Prostate gland (tissue), 2 donors: ENCODE data around the gene MDH2. TPM values are rescaled to one million over a fixed set of nuclear protein-coding genes. Genes with fewer than 3 reads are reported as not detected.

Experiments used
- DNase-seq: peaks from one replicate; pipeline ENCODE4 v3.0.0-alpha.2; 2019; ENCODE audit warnings: low spot score
- H3K27ac ChIP-seq, 2 donors: fragments of 200-600 bp; sonication (generic); 2 replicates each; pipeline ENCODE4 v1.5.1; 2017 to 2019
- H3K27me3 ChIP-seq: fragments of 200-600 bp; sonication (generic); replicated peaks from 2 replicates; pipeline ENCODE4 v1.5.1; 2019; ENCODE audit not compliant: insufficient read depth
- H3K36me3 ChIP-seq, 2 donors: fragments of 200-600 bp; sonication (generic); 1 replicate in 1 of 2; 2 replicates in 1 of 2; pipeline versions ENCODE4 v1.5.1 to v1.8.1; 2017 to 2019
- H3K4me1 ChIP-seq: fragments of 200-600 bp; sonication (generic); replicated peaks from 2 replicates; pipeline ENCODE4 v1.5.1; 2019
- H3K4me3 ChIP-seq, 2 donors: fragments of 200-600 bp; sonication (generic); 2 replicates each; pipeline ENCODE4 v1.5.1; 2017 to 2019
- H3K9me3 ChIP-seq: fragments of 200-600 bp; sonication (generic); 2 replicates; pipeline ENCODE4 v1.5.1; 2017
- CTCF ChIP-seq, 4 experiments: fragments of 200-600 bp in 2 of 4; fragments of 450-650 bp in 2 of 4; sonication (generic) in 2 of 4; IDR thresholded peaks; 1 replicate in 3 of 4; 2 replicates in 1 of 4; pipeline ENCODE4 v1.5.1; 2016 to 2019; ENCODE audit warnings: antibody characterized with exemption in 4 of 4, mild to moderate bottlenecking in 2 of 4, moderate library complexity in 2 of 4
- POLR2A ChIP-seq: fragments of 450-650 bp; IDR thresholded peaks from one replicate; pipeline ENCODE4 v1.6.1; 2016; ENCODE audit warnings: antibody characterized with exemption, mild to moderate bottlenecking
- POLR2AphosphoS5 ChIP-seq: sonication (generic); formaldehyde crosslinking; IDR thresholded peaks from one replicate; pipeline ENCODE4 v1.6.1; 2017; ENCODE audit warnings: antibody characterized with exemption
- WGBS: methylation state at CpG from one replicate; pipeline ENCODE4 v1.1.5; 2018; 5-methylcytosine and 5-hydroxymethylcytosine counted together
- intact Hi-C: fragments of 100-400 bp; cut with DNase I; formaldehyde crosslinking; loops from one replicate; pipeline ENCODE4 v1.14.2; 2022
- total RNA-seq, 2 donors: library from RNA; depleted of rRNA; stranded (reverse); fragments of >200 nt; gene quantifications; one replicate each; pipeline ENCODE4 v1.1.0, GENCODE V29; 2016

The MDH2 gene
- total RNA-seq, 2 donors from 2014 or later = 116 to 117 TPM

GRCh38 chr7:76031964-76032363 is 15.9 kb upstream of the MDH2 start:
- Histone ChIP-seq H3K4me1 (no peaks in the 10 kb centered on the region), H3K27ac (no peak overlapping the region), H3K36me3 (no peaks in the 10 kb centered on the region), H3K9me3 (no peaks in the 10 kb centered on the region), H3K4me3 (no peak overlapping the region), H3K27me3 (no peaks in the 10 kb centered on the region)
- TF ChIP-seq CTCF (IDR thresholded peaks at IDR 0.05) (no peak), POLR2A (no peak), POLR2AphosphoS5 (no peak)
- 96% methylated on average over 1 of the region's 1 CpG for WGBS
- no peak for DNase-seq
- intact Hi-C loops = no loop called here

GRCh38 chr7:76037310-76037709 is 10.6 kb upstream of the MDH2 start:
- Histone ChIP-seq H3K27ac (no peak overlapping the region), H3K4me1 (no peaks in the 10 kb centered on the region), H3K36me3 (no peaks in the 10 kb centered on the region), H3K9me3 (no peaks in the 10 kb centered on the region), H3K4me3 (no peak overlapping the region), H3K27me3 (no peaks in the 10 kb centered on the region)
- WGBS = 74% methylated on average over 3 of the region's 5 CpGs
- DNase-seq = no peak
- intact Hi-C loops = no loop called here
- no peak for TF ChIP-seq POLR2A
- no peak for TF ChIP-seq POLR2AphosphoS5
- no peak for TF ChIP-seq CTCF (IDR thresholded peaks at IDR 0.05)

GRCh38 chr7:76040126-76040525 is 7.8 kb upstream of the MDH2 start:
- no peak overlapping the region for H3K4me3 ChIP-seq
- H3K4me1 ChIP-seq = no peaks in the 10 kb centered on the region
- WGBS = 89% methylated on average over 6 of the region's 6 CpGs
- no peaks in the 10 kb centered on the region for H3K36me3 ChIP-seq
- no peak overlapping the region for H3K27ac ChIP-seq
- intact Hi-C loops = no loop called here
- H3K27me3 ChIP-seq = no peaks in the 10 kb centered on the region
- no peak for DNase-seq
- TF ChIP-seq POLR2AphosphoS5 (no peak), POLR2A (no peak), CTCF (IDR thresholded peaks at IDR 0.05) (no peak)
- no peaks in the 10 kb centered on the region for H3K9me3 ChIP-seq

- no peak for TF ChIP-seq POLR2A
- Histone ChIP-seq H3K36me3 (no peaks in the 10 kb centered on the region), H3K4me3 (no peak overlapping the region), H3K4me1 (peaks cover 4% of the 10 kb centered on the region), H3K27me3 (no peaks in the 10 kb centered on the region), H3K9me3 (no peaks in the 10 kb centered on the region), H3K27ac (no peak overlapping the region)
- DNase-seq = no peak
- intact Hi-C loops = no loop called here
- 90% methylated on average over 7 of the region's 7 CpGs for whole genome bisulfite sequencing
These were observed 3.5 kb upstream of the MDH2 start for GRCh38 chr7:76044375-76044865.

GRCh38 chr7:76047305-76047810 is 548 bp upstream of the MDH2 start:
- peak overlapping the region; percentile 72 to 84 for H3K27ac ChIP-seq
- H3K9me3 ChIP-seq = no peaks in the 10 kb centered on the region
- intact Hi-C loops = no loop called here
- DNase-seq = no peak
- no peaks in the 10 kb centered on the region for H3K36me3 ChIP-seq
- peak overlapping the region; percentile 90 to 98 for H3K4me3 ChIP-seq
- under 1% methylated on average over 21 of the region's 21 CpGs for WGBS
- no peak for TF ChIP-seq POLR2AphosphoS5
- TF ChIP-seq POLR2A = no peak
- no peaks in the 10 kb centered on the region for H3K27me3 ChIP-seq
- peaks cover 8% of the 10 kb centered on the region for H3K4me1 ChIP-seq

- H3K9me3 ChIP-seq = no peaks in the 10 kb centered on the region
- peak overlapping the region; percentile 72 to 84 for H3K27ac ChIP-seq
- intact Hi-C loops = no loop called here
- peaks cover 8% of the 10 kb centered on the region for H3K4me1 ChIP-seq
- peak overlapping the region; percentile 90 to 98 for H3K4me3 ChIP-seq
- no peak for DNase-seq
- H3K27me3 ChIP-seq = no peaks in the 10 kb centered on the region
- no peak for TF ChIP-seq POLR2A
- TF ChIP-seq CTCF (IDR thresholded peaks at IDR 0.05) = peak in 1 of 4 experiments; percentile 25
- no peak for TF ChIP-seq POLR2AphosphoS5
- WGBS = 2% methylated on average over 9 of the region's 9 CpGs
- H3K36me3 ChIP-seq = no peaks in the 10 kb centered on the region
These were observed 722 bp downstream of the MDH2 start for GRCh38 chr7:76048668-76048988.
